HepG2 (cell line): ENCODE measurements around the gene NAA35. TPM values are rescaled to one million over a fixed set of nuclear protein-coding genes. Genes with fewer than 3 reads are reported as not detected.
A peak's percentile ranks its signal among the peaks of the same experiment; 100 is the strongest.

Source experiments
- ATAC-seq: fragments of 200-7000 bp; cut with Tn5 transposase; 3 replicates; pipeline ENCODE4 v1.9.1; 2020; ENCODE audit warnings: mild to moderate bottlenecking, moderate library complexity
- BruUV-seq: library from RNA; stranded (reverse); fragments of 400-500 nt; replicated peaks from 2 replicates; lab custom pipeline; 2021; lab: Mats Ljungman, UMichigan
- CTCF ChIA-PET: fragments of 300-600 bp; formaldehyde crosslinking; extraction: SDS; loops from one replicate; lab custom pipeline; 2021; ENCODE audit warnings: low total read pairs, inconsistent platforms, low intra/inter-chr PET ratio; lab: Yijun Ruan, JAX
- POLR2A ChIA-PET: fragments of 350-600 bp; sonication (Branson Sonifier 250); formaldehyde crosslinking; loops from one replicate; lab custom pipeline; 2020; ENCODE audit warnings: antibody characterized with exemption, inconsistent platforms; lab: Yijun Ruan, JAX
- DNase-seq: peaks from one replicate; pipeline ENCODE4 v3.0.0-alpha.2; 2015; ENCODE audit warnings: low spot score
- FAIRE-seq: peaks from 3 replicates; lab custom pipeline; 2011; peaks lifted over from hg19 to GRCh38; lab: Jason Lieb, UNC
- H2AFZ ChIP-seq: one replicate; pipeline ENCODE4 v1.6.1; 2011; ENCODE audit warnings: low read length, inconsistent platforms
- H3K27ac ChIP-seq: fragments of 300-600 bp; 3 replicates; pipeline ENCODE4 v1.8.0; 2011; ENCODE audit warnings: mixed run types, mild to moderate bottlenecking, mixed read lengths, low read length, inconsistent platforms; ENCODE audit not compliant: insufficient read depth; ENCODE audit errors: extremely low read length
- H3K27me3 ChIP-seq, 2 experiments: fragments of 200-600 bp in 1 of 2; 2 replicates in 1 of 2; 3 replicates in 1 of 2; pipeline versions ENCODE4 v1.6.0 to v1.8.0; 2011; ENCODE audit warnings: low read length in 2 of 2, mild to moderate bottlenecking in 2 of 2, moderate library complexity in 2 of 2, inconsistent platforms in 1 of 2; ENCODE audit not compliant: insufficient read depth in 2 of 2, control insufficient read depth in 1 of 2
- H3K36me3 ChIP-seq, 2 experiments: fragments of 200-600 bp in 1 of 2; replicated peaks in 1 of 2; 2 replicates in 1 of 2; 3 replicates in 1 of 2; pipeline versions ENCODE4 v1.5.1 to v1.8.0; 2011; ENCODE audit warnings: low read length in 2 of 2, inconsistent platforms in 1 of 2; ENCODE audit not compliant: insufficient read depth in 2 of 2, control insufficient read depth in 1 of 2
- H3K4me1 ChIP-seq: 2 replicates; pipeline ENCODE4 v1.5.1; 2012; ENCODE audit warnings: low read length, inconsistent platforms; ENCODE audit not compliant: insufficient read depth
- H3K4me2 ChIP-seq: 2 replicates; pipeline ENCODE4 v1.6.0; 2011; ENCODE audit warnings: low read depth, low read length, inconsistent platforms
- H3K4me3 ChIP-seq, 3 experiments: fragments of 200-600 bp in 1 of 3; sonication (generic), shearing (Covaris generic) in 1 of 3; replicated peaks in 1 of 3; 2 replicates each; pipeline ENCODE4 v1.5.1; 2011 to 2016; ENCODE audit warnings: low read length in 3 of 3, inconsistent platforms in 2 of 3, low read depth in 2 of 3, mild to moderate bottlenecking in 2 of 3, control low read depth in 1 of 3, mixed read lengths in 1 of 3; ENCODE audit not compliant: insufficient read depth in 1 of 3
- H3K79me2 ChIP-seq: one replicate; pipeline ENCODE4 v1.6.1; 2011; ENCODE audit warnings: low read length, inconsistent platforms; ENCODE audit not compliant: insufficient read depth
- H3K9ac ChIP-seq: 2 replicates; pipeline ENCODE4 v1.6.0; 2011; ENCODE audit warnings: mild to moderate bottlenecking, low read depth, low read length, inconsistent platforms; ENCODE audit not compliant: insufficient read depth
- H3K9me3 ChIP-seq: 2 replicates; pipeline ENCODE4 v1.5.1; 2012; ENCODE audit warnings: mild to moderate bottlenecking, low read length
- H4K20me1 ChIP-seq: 2 replicates; pipeline ENCODE4 v1.6.0; 2011; ENCODE audit warnings: inconsistent platforms, mild to moderate bottlenecking, low read length, moderate library complexity; ENCODE audit not compliant: insufficient read depth
- AGO2 ChIP-seq: fragments of 200-400 bp; formaldehyde crosslinking; optimal IDR thresholded peaks from 2 replicates; pipeline ENCODE3; 2017; ENCODE audit warnings: mild to moderate bottlenecking, low read depth, low read length, moderate library complexity
- ASH2L ChIP-seq: fragments of 300-600, 200-600 bp; sonication (generic); IDR thresholded peaks from 2 replicates; pipeline ENCODE4 v1.7.0; 2017; ENCODE audit warnings: low read depth, mild to moderate bottlenecking, moderate library complexity, mixed read lengths, low read length; ENCODE audit not compliant: insufficient read length
- GMEB1 ChIP-seq: sonication (generic); formaldehyde crosslinking; IDR thresholded peaks from 2 replicates; pipeline ENCODE4 v1.5.1; 2020; ENCODE audit warnings: missing genetic modification reagents, mild to moderate bottlenecking, borderline replicate concordance
- KMT2A ChIP-seq: sonication (generic); formaldehyde crosslinking; IDR thresholded peaks from 2 replicates; pipeline ENCODE4 v1.4.0; 2020; ENCODE audit warnings: missing genetic modification reagents
- MYPOP ChIP-seq: sonication (generic); formaldehyde crosslinking; IDR thresholded peaks from 2 replicates; pipeline ENCODE4 v1.8.1; 2023; ENCODE audit warnings: mild to moderate bottlenecking, moderate library complexity, missing genetic modification reagents
- REL ChIP-seq: sonication (generic); formaldehyde crosslinking; conservative IDR thresholded peaks from 2 replicates; pipeline ENCODE4 v1.8.0; 2022; ENCODE audit warnings: mild to moderate bottlenecking, missing genetic modification reagents, moderate library complexity
- SNAPC5 ChIP-seq: sonication (generic); formaldehyde crosslinking; IDR thresholded peaks from 2 replicates; pipeline ENCODE4 v1.8.1; 2023; ENCODE audit warnings: mild to moderate bottlenecking, missing genetic modification reagents, borderline replicate concordance
- TP53 ChIP-seq: sonication (generic); formaldehyde crosslinking; conservative IDR thresholded peaks from 2 replicates; pipeline ENCODE4 v1.4.0; 2020; ENCODE audit warnings: missing genetic modification reagents
- UBTF ChIP-seq: sonication (generic); formaldehyde crosslinking; IDR thresholded peaks from 2 replicates; pipeline ENCODE4 v1.4.0; 2020; ENCODE audit warnings: mild to moderate bottlenecking, missing genetic modification reagents
- ZNF235 ChIP-seq: sonication (generic); formaldehyde crosslinking; IDR thresholded peaks from 2 replicates; pipeline ENCODE4 v1.8.1; 2023; ENCODE audit warnings: mild to moderate bottlenecking, missing genetic modification reagents, borderline replicate concordance
- ZNF446 ChIP-seq: sonication (generic); formaldehyde crosslinking; IDR thresholded peaks from 2 replicates; pipeline ENCODE4 v1.5.0; 2020; ENCODE audit warnings: mild to moderate bottlenecking, missing genetic modification reagents
- ZNF543 ChIP-seq: sonication (generic); formaldehyde crosslinking; IDR thresholded peaks from 2 replicates; pipeline ENCODE4 v1.4.0; 2020; ENCODE audit warnings: mild to moderate bottlenecking, missing genetic modification reagents
- WGBS: methylation state at CpG from one replicate; pipeline ENCODE4 v1.1.6; 2017; ENCODE audit warnings: low lambda C conversion rate; 5-methylcytosine and 5-hydroxymethylcytosine counted together
- in situ Hi-C: cut with HindIII; loops from 2 replicates; pipeline ENCODE4 v1.10.0; 2017; ENCODE audit warnings: low pct_unique_long_range_greater_than_20kb; ENCODE audit not compliant: extremely low pct_ligation_motif_present
- intact Hi-C: fragments of 100-400 bp; cut with micrococcal nuclease; formaldehyde crosslinking; loops from one replicate; pipeline ENCODE4 v1.10.0; 2022; ENCODE audit not compliant: unreplicated experiment
- polyA plus RNA-seq, 8 experiments: library from polyadenylated mRNA; depleted of rRNA in 3 of 8; stranded (reverse) in 7 of 8; unstranded in 1 of 8; fragments of >200 nt; fragmentation: Illumina TruSeq in 4 of 8; extraction: Trizol in 4 of 8; gene quantifications; 2 replicates each; pipeline versions ENCODE4 v1.2.1 to v1.2.3, GENCODE V29; 2011 to 2016; ENCODE audit warnings: low read depth in 4 of 8, missing spikeins in 1 of 8, mixed read lengths in 1 of 8; ENCODE audit not compliant: insufficient read depth in 1 of 8
- total RNA-seq, 5 experiments: library from RNA; depleted of rRNA; stranded (reverse); fragments of >200 nt; fragmentation: Illumina TruSeq; extraction: Trizol; gene quantifications; 2 replicates each; pipeline ENCODE4 v1.2.3, GENCODE V29; 2016; ENCODE audit warnings: low read depth in 1 of 5
- TF ChIP-seq, protein P1 (sequence below): IDR thresholded peaks from 2 replicates; pipeline ENCODE4 v1.6.1; 2012; ENCODE audit warnings: low read depth, low read length, improper control_type of control experiment

NAA35 gene
- total and polyA plus RNA-seq, 2 of the 13 experiments (the other 11 are each of a cell fraction or from before 2014, with no cell fraction given) = 21.6 to 28.9 TPM

DNA sequence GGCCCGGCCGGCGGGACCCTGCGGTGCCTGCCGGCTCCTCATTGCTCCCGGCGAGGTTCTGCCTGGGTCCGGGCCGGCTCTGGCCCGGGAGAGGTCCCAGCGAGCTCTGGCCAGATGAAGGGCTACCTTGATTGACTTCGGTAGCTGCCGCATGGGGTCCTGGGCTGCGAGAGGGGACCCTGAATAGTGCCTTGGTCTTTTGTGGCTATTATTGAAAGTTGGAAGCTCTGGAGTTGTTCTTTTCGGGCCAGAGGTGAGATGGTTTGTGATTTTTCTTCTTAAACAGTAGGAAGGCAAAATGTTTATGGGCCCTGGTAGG lies 635 bp downstream of the NAA35 start:
- peak overlapping the region; percentile 93 for H3K27ac ChIP-seq
- in situ Hi-C loops = loop anchor here (10.0 kb wide), 1 partner anchor 343 kb away; the partner anchor contains the start of gene ISCA1
- no TSS peak for BruUV-seq
- H3K4me3 ChIP-seq = peak overlapping the region; percentile 85 to 99 (median 87)
- no peak for DNase-seq
- H2AFZ ChIP-seq = no peak overlapping the region
- TF ChIP-seq ZNF446 (CRISPR knock-in tag) = no peak
- TF ChIP-seq, protein P1, sequence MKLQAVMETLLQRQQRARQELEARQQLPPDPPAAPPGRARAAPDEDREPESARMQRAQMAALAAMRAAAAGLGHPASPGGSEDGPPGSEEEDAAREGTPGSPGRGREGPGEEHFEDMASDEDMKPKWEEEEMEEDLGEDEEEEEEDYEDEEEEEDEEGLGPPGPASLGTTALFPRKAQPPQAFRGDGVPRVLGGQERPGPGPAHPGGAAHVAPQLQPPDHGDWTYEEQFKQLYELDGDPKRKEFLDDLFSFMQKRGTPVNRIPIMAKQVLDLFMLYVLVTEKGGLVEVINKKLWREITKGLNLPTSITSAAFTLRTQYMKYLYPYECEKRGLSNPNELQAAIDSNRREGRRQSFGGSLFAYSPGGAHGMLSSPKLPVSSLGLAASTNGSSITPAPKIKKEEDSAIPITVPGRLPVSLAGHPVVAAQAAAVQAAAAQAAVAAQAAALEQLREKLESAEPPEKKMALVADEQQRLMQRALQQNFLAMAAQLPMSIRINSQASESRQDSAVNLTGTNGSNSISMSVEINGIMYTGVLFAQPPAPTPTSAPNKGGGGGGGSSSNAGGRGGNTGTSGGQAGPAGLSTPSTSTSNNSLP = no peak
- TF ChIP-seq SNAPC5 (CRISPR knock-in tag) = 0 out of 2 replicates have a peak, but pooled peaks have one; percentile 3
- peak; percentile 61 for TF ChIP-seq ASH2L
- TF ChIP-seq KMT2A = 0 out of 2 replicates have a peak, but pooled peaks have one; percentile 5
- TF ChIP-seq TP53 (CRISPR knock-in tag) = no peak
- TF ChIP-seq AGO2 = peak; percentile 61
- no peak for TF ChIP-seq ZNF543 (CRISPR knock-in tag)
- TF ChIP-seq GMEB1 (CRISPR knock-in tag) = no peak
- TF ChIP-seq REL (CRISPR knock-in tag) = no peak
- TF ChIP-seq ZNF235 (CRISPR knock-in tag) = no peak
- TF ChIP-seq UBTF = 0 out of 2 replicates have a peak, but pooled peaks have one; percentile 12
- 0 out of 2 replicates have a peak, but pooled peaks have one; percentile 6 for TF ChIP-seq MYPOP
- H3K36me3 ChIP-seq = peaks cover 4 to 11% of the 10 kb centered on the region in 2 experiments; a peak in 4 of 5 replicates
- no peaks in the 10 kb centered on the region; a peak in 1 of 5 replicates for H3K27me3 ChIP-seq
- H3K4me2 ChIP-seq = peak overlapping the region; percentile 89
- CTCF ChIA-PET = no interaction called here
- no peak for FAIRE-seq
- H3K4me1 ChIP-seq = peaks cover 50% of the 10 kb centered on the region
- WGBS = 0% methylated on average over 3 of the region's 15 CpGs
- intact Hi-C loops = no loop called here
- ATAC-seq = no peak
- POLR2A ChIA-PET = no interaction called here
- H4K20me1 ChIP-seq = peaks cover 7% of the 10 kb centered on the region; the same call in 1 of the 2 replicates
- H3K9ac ChIP-seq = peak overlapping the region; percentile 96
- H3K79me2 ChIP-seq = peaks cover 51% of the 10 kb centered on the region
- H3K9me3 ChIP-seq = no peaks in the 10 kb centered on the region
